ENCODE data around the gene CTNNA2.

DNA sequence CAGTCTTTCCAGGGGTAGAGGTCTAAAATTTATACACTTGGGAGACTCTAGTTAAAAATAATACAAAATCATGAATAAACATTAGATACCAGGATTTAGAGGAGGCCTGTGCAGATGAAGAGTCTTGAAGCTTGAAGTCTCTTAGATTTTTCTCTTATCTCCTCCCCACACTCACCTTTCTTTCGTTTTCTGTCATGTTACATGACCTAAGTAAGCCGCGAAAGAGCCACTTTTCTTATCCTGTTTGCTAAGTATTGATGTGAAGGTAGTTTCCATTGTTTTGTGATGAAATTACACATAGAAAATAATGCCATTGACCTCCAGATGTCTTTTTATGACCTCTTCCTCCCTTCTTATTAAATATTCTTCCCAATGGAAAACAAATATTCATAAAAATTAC, 423.9 kb downstream of the CTNNA2 start:
- TF ChIP-seq EP300 (IDR thresholded peaks at IDR 0.05; ENCODE audit: low read depth) (no peak), POLR2A (IDR thresholded peaks at IDR 0.05) (no peak)

All from transverse colon (tissue), 1 donor.